ENCODE data around the gene MAP9.

MAP9 gene

GRCh38 chr4:155304375-155304774, 72.4 kb downstream of the MAP9 start:
- Histone ChIP-seq H3K4me3 (ENCODE audit: low read depth, low read length) (no peak overlapping the region), H3K9me3 (ENCODE audit: control insufficient read depth, low read length) (no peaks in the 10 kb centered on the region), H3K9ac (no peak overlapping the region), H3K4me1 (no peaks in the 10 kb centered on the region), H3K79me2 (no peaks in the 10 kb centered on the region), H3K4me2 (ENCODE audit: low read length) (no peak overlapping the region), H3K36me3 (ENCODE audit: control insufficient read depth, insufficient read depth, low read length) (no peaks in the 10 kb centered on the region), H3K27me3 (ENCODE audit: control insufficient read depth, insufficient read depth, low read length) (no peaks in the 10 kb centered on the region), H2AFZ (no peak overlapping the region), H3K27ac (no peak overlapping the region)
- no peak for TF ChIP-seq CTCF (IDR thresholded peaks at IDR 0.05)

- Histone ChIP-seq H3K36me3 (ENCODE audit: control insufficient read depth, insufficient read depth, low read length) (no peaks in the 10 kb centered on the region), H3K4me2 (ENCODE audit: low read length) (no peak overlapping the region), H3K27me3 (ENCODE audit: control insufficient read depth, insufficient read depth, low read length) (no peaks in the 10 kb centered on the region), H3K9ac (no peak overlapping the region), H3K4me1 (no peaks in the 10 kb centered on the region), H3K9me3 (ENCODE audit: control insufficient read depth, low read length) (no peaks in the 10 kb centered on the region), H2AFZ (no peak overlapping the region), H3K79me2 (no peaks in the 10 kb centered on the region), H3K27ac (no peak overlapping the region), H3K4me3 (ENCODE audit: low read depth, low read length) (no peak overlapping the region)
- TF ChIP-seq CTCF (IDR thresholded peaks at IDR 0.05), result no peak
These were observed 77.7 kb downstream of the MAP9 start for GRCh38 chr4:155299103-155299502.

Data from parathyroid adenoma (tissue), 2 donors.